ENCODE results near the gene PRPH.

The PRPH gene

DNA sequence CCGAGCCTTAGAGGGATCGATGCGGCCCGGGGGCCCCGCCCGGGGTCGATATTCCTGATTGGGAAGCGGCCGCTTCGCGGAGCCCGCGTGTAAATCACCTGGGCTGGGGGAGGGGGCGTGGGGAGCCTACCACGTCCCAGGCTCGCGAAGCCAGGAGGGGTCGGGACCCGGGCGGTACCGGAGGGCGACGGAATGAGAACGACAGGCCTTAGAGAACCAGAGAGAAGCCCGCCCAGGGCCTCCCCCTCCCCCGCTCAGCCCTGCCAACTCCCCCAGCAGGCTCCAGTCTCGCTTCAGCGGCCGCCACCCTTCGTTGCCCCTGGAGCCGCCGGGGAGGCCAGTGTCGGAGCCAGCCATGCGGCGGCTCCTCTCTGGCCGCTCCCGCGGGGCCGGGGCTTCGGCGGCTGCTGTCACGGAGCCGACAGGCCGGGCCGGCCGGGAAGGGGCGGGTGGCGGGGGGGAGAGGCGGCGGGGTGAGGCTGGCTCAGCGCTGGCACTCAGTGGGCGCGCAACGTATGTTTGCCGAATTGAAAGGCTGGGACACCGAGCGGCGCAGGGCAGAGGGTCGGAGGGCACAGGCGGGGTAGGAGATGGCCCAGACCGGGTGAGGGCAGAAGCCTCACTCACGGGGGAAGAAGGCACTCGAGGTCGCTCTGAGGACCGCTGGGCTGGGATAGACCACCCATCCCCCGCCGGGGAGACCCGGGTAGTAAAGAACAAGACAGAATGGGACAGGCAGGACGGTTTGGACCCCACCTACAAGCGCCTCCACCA lies 50.3 kb downstream of the PRPH start:
- H3K4me3 ChIP-seq (ENCODE audit: low read depth in 1 of 2, low read length in 2 of 2): peak overlapping the region; percentile 30 to 54
- no peaks in the 10 kb centered on the region for H3K36me3 ChIP-seq (ENCODE audit: control insufficient read depth in 1 of 2, insufficient read depth in 2 of 2, low read length in 2 of 2)
- peaks cover 20 to 56% of the 10 kb centered on the region in 2 donors for H3K4me1 ChIP-seq (ENCODE audit: control insufficient read depth in 1 of 2, insufficient read depth in 2 of 2, low read length in 2 of 2)
- H3K9me3 ChIP-seq (ENCODE audit: control insufficient read depth in 1 of 2, low read length in 2 of 2): no peaks in the 10 kb centered on the region
- H3K27ac ChIP-seq (ENCODE audit: low read length): no peak overlapping the region
- peaks cover 63% of the 10 kb centered on the region for H3K27me3 ChIP-seq (ENCODE audit: low read depth, low read length)

DNA sequence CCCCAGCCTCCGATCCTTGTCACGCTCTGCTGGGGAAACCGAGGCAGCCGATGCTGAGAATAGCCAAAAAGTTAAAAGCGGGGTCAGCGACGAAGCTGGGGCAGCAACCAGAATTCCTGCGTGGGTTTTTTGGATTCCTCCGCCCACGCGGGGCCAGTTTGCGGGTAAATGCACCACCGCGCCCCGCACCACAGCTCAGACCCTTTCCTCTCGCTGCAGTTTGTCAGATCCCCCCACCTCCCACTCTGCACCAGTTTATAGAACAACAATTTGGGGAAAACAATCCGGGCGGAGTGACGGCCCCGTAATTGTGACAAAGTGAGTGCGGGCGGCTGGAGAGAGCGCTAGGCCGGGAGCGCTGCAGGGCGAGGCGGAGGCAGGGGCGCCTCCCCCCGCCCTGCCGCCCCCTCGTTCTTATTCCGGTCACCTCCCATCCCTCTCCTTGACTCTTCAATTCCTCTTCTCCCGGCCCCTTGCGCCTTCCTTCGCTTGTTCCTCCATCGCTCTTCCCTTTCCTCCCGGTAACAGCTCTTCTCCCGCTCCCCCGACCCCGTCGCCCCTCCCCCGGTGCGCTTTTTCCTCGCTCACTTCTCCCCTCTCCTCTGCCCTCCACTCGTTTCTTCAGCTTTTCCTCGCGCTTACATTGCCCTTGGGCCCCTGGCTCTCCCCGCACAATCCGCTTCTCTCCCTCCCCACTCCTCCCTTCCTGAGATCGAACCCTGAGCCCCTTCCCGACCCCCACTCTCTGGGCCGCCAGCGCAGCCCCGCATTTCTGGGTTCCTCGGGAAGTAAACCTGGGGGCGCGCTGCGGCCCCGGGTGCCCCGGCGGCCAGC lies 51.1 kb downstream of the PRPH start:
- Histone ChIP-seq H3K27ac (ENCODE audit: low read length) (no peak overlapping the region), H3K36me3 (ENCODE audit: control insufficient read depth in 1 of 2, insufficient read depth in 2 of 2, low read length in 2 of 2) (no peaks in the 10 kb centered on the region), H3K27me3 (ENCODE audit: low read depth, low read length) (peaks cover 63% of the 10 kb centered on the region), H3K4me3 (ENCODE audit: low read depth in 1 of 2, low read length in 2 of 2) (peak overlapping the region; percentile 37 to 54), H3K9me3 (ENCODE audit: control insufficient read depth in 1 of 2, low read length in 2 of 2) (no peaks in the 10 kb centered on the region), H3K4me1 (ENCODE audit: control insufficient read depth in 1 of 2, insufficient read depth in 2 of 2, low read length in 2 of 2) (peaks cover 20 to 56% of the 10 kb centered on the region in 2 donors)

DNA sequence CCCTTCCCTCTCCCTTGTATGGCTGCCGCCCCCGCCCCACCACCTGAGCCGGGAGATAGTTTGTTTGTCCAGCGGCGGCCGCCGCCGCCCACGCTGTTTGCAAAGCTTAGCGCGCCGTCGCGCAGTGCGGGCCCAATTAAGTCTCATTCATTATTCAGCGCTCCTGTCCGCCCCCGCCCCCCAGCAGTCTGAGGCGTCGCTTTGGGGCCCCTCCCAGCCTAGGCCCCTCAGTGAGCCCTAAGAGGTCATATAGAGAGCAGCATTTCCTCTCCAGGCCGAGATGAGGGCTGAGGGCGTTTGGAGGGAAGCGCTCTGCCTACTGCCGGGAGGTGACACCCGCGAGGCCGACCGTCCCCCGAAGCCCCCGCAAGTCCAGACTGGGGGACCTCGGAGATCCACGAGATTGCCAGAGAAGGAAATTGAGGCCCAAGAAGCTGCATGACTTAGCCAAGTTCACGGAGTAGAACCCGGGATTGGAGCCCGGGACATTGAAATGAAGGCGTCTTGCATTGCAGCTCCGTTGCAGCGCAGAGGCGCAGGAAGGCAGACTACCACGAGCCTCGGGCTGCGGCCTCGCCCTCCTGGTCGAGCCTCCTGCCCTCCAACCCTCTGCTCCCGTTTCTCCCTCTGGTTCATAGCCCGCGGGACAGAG lies 51.8 kb downstream of the PRPH start, which contains the start of gene DNAJC22:
TSS of gene DNAJC22 (plus strand) at position 230 of the 652 bp plus-strand sequence. CDS start 1,985 bp downstream, outside the sequence.
- no peak within 1 kb of the TSS for H3K27ac ChIP-seq (ENCODE audit: low read length)
- peaks cover 63% of the 10 kb centered on the region for H3K27me3 ChIP-seq (ENCODE audit: low read depth, low read length)
- no peaks in the 10 kb centered on the region for H3K36me3 ChIP-seq (ENCODE audit: control insufficient read depth in 1 of 2, insufficient read depth in 2 of 2, low read length in 2 of 2)

DNA sequence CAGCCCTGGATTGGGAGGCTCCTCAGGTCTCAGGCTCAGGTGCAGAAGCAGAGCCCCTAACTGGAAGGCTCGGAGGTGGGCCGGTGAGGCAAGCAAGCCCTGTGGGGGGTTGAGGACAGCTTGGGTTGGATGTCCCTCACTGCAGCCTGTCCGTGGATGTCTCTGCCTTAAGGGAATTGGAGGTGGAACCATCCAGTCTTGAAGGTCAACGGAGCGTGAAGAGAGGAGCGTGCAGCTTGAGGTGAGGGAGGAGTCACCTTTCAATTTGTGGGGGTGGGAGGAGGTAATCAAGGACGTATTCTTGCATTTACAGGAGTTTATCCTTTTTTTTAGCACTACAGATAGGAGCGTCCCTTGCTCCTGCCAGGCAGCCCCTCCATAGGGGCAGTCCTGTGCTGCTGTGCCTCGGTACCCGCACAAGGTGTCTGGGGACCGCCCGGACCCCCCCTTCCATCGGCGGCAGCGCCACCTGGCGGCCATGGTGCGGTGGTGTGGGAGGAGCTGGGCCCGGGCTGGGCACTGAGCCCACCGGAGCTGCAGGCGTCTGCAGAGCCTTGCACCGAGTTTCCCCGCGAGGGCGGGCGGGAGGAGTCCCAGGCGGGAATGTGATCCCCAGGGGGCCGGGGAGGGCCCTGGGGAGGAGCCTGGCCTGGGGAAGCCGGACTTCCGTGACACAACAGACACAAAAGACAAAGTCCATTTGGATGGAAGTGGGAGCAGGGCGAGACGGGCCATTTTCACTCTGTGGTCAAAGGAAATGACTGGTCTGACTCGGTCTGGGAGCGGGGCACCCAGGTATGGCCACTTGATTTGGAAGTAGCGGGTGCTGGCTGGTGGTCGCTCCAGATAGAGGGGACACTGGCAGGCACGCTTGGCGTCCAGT lies 52.6 kb downstream of the PRPH start:
- Histone ChIP-seq H3K4me3 (ENCODE audit: low read depth in 1 of 2, low read length in 2 of 2) (peak overlapping the region; percentile 54 to 62), H3K27ac (ENCODE audit: low read length) (no peak overlapping the region), H3K36me3 (ENCODE audit: control insufficient read depth in 1 of 2, insufficient read depth in 2 of 2, low read length in 2 of 2) (no peaks in the 10 kb centered on the region), H3K27me3 (ENCODE audit: low read depth, low read length) (peaks cover 63% of the 10 kb centered on the region), H3K9me3 (ENCODE audit: control insufficient read depth in 1 of 2, low read length in 2 of 2) (no peaks in the 10 kb centered on the region), H3K4me1 (ENCODE audit: control insufficient read depth in 1 of 2, insufficient read depth in 2 of 2, low read length in 2 of 2) (peaks cover 20 to 48% of the 10 kb centered on the region in 2 donors)

More for the DNA sequence above, 51.8 kb downstream of the PRPH start, which contains the start of gene DNAJC22:
- H3K4me1 ChIP-seq (ENCODE audit: control insufficient read depth in 1 of 2, insufficient read depth in 2 of 2, low read length in 2 of 2): peaks cover 20 to 55% of the 10 kb centered on the region in 2 donors
- peak within 1 kb of the TSS; percentile 54 to 62 for H3K4me3 ChIP-seq (ENCODE audit: low read depth in 1 of 2, low read length in 2 of 2)
- no peaks in the 10 kb centered on the region for H3K9me3 ChIP-seq (ENCODE audit: control insufficient read depth in 1 of 2, low read length in 2 of 2)
